Central memory CD8-positive, alpha-beta T cell (primary cell): ENCODE results near the gene PCBD1.

Experiments
- ATAC-seq: fragments of 150-1000 bp; cut with Tn5 transposase; replicated peaks from 2 replicates; pipeline ENCODE4 v1.10.0; 2022; ENCODE audit warnings: mild to moderate bottlenecking, moderate FRiP score, moderate number of reproducible peaks; ENCODE audit not compliant: poor library complexity, severe bottlenecking; ENCODE audit errors: extremely low read depth
- DNase-seq, 2 donors: peaks; one replicate each; pipeline ENCODE4 v3.0.0; 2021; ENCODE audit warnings: low spot score in 2 of 2
- H3K27ac Mint-ChIP-seq: one replicate; pipeline ENCODE4 v1.8.0; 2022; ENCODE audit warnings: low read depth, mild to moderate bottlenecking, moderate library complexity, mixed read lengths
- H3K27me3 Mint-ChIP-seq: one replicate; pipeline ENCODE4 v1.8.0; 2022; ENCODE audit warnings: mixed read lengths
- H3K36me3 Mint-ChIP-seq: one replicate; pipeline ENCODE4 v1.8.0; 2022; ENCODE audit warnings: mild to moderate bottlenecking, moderate library complexity, mixed read lengths; ENCODE audit not compliant: insufficient read depth
- H3K4me1 Mint-ChIP-seq: one replicate; pipeline ENCODE4 v1.8.0; 2022; ENCODE audit warnings: mixed read lengths
- H3K4me3 Mint-ChIP-seq: one replicate; pipeline ENCODE4 v1.8.0; 2022; ENCODE audit warnings: mild to moderate bottlenecking, moderate library complexity, mixed read lengths
- H3K9me3 Mint-ChIP-seq: one replicate; pipeline ENCODE4 v1.8.0; 2022; ENCODE audit warnings: mixed read lengths

Gene PCBD1

DNA sequence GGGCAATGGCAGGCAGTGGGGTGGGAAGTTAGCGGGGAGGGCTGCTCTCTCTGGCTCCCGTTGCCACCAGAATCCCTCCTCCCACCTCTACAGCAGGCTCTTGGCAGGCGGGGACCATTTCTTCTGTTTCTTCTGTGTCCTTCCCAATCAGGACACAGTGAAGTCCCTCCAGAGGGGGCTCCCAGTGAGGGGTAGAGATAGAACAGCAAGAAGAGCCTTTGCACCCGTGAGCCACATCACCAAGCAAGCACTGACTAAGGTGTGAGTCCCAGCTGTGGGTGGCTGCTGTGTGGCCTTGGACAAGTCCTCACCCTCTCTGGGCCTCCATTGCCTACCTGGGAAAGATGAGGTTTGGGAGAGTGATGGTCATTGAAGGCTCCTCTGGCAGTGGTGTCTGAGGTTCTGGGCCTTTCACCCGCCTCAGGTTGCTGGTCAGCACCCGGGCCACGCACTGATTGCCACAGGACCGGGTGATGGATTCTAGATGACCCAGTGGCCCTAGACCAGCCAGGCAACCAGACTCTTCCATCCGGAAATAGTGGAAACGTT lies 26.0 kb upstream of the PCBD1 start:
- Mint-ChIP-seq H3K27me3 (peaks cover 53% of the 10 kb centered on the region), H3K4me3 (no peak overlapping the region), H3K9me3 (no peaks in the 10 kb centered on the region), H3K27ac (no peak overlapping the region), H3K36me3 (no peaks in the 10 kb centered on the region), H3K4me1 (no peaks in the 10 kb centered on the region)
- ATAC-seq (no peak), DNase-seq (no peak)

DNA sequence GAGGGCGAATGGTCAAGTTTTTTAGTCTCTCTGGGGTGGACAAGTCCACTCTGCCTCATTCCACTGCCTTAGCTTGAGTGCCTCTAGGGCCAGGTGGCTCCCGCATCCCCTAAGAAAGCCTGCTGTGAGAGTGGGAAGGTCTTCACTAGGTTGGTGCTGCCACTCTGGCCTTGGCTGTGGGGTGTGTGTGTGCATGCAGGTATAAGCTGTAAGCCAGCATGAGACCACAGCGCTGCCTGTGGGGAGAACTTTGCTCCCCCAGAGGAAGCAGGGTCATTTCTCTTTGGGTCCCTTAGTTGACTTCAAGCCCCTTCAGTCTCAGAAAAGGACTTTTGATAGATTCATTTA lies 25.5 kb upstream of the PCBD1 start:
- Mint-ChIP-seq H3K27me3 (peaks cover 49% of the 10 kb centered on the region), H3K36me3 (no peaks in the 10 kb centered on the region), H3K4me1 (no peaks in the 10 kb centered on the region), H3K4me3 (no peak overlapping the region), H3K9me3 (no peaks in the 10 kb centered on the region), H3K27ac (no peak overlapping the region)
- no peak for DNase-seq
- no peak for ATAC-seq

DNA sequence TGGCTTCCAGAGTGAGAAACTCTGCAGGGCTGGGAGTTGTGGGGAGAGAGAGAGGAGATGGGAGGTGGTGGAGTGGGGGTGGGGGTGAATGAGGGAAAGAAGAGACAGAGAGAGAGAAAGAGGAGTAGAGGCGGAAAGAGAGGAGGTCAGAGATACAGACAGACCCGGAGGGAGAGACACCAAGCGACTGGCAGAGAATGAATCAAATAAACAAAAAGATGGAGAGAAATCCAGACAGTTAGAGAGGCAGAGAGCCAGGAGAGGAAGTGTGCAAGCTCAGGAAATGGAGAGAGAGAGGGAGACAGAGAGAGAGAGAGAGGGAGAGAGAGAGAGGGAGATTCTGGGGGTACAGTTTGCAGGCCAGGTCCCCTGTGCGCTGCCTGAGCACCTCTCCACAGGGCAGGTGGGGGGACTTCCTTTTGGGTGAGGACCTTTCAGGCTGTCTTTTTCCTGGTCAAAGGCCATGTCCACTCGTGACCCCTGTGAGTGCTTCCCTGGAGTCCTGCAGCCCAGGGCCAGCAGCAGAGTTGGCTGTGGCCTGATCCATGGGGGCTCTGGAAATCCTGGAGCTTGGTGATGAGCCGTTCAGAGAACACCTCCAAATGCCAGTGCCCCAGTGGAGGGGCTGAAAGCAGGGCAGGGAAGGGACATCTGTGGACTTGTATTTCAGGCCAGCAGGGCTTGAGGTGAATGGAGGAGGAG lies 25.0 kb upstream of the PCBD1 start:
- Mint-ChIP-seq H3K27ac (no peak overlapping the region), H3K4me1 (no peaks in the 10 kb centered on the region), H3K4me3 (no peak overlapping the region), H3K36me3 (no peaks in the 10 kb centered on the region), H3K27me3 (peaks cover 49% of the 10 kb centered on the region), H3K9me3 (no peaks in the 10 kb centered on the region)
- ATAC-seq (no peak), DNase-seq (no peak)

DNA sequence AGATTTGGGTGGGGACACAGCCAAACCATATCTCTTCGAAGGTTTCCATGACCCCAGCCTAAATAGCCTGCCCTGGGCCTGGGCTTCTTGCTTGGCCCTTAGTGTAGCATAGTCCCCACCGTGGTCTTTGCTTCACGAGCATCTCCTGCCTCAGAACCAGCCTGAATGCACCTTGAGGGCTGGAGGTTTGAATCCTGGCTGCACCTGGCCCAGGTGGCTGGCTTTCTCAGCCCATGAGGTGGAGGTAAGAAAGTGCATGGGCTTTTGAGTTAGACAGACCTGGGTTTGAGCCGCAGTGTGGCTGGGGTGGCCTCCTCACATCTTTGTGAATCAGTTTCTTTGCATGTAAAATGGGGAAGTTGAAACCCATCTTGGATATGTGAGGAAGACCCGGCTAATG lies 24.2 kb upstream of the PCBD1 start:
- H3K9me3 Mint-ChIP-seq = no peaks in the 10 kb centered on the region
- no peaks in the 10 kb centered on the region for H3K36me3 Mint-ChIP-seq
- ATAC-seq (no peak), DNase-seq (no peak)
- H3K4me1 Mint-ChIP-seq = no peaks in the 10 kb centered on the region
- no peak overlapping the region for H3K27ac Mint-ChIP-seq
- H3K4me3 Mint-ChIP-seq = no peak overlapping the region
- peaks cover 56% of the 10 kb centered on the region for H3K27me3 Mint-ChIP-seq

DNA sequence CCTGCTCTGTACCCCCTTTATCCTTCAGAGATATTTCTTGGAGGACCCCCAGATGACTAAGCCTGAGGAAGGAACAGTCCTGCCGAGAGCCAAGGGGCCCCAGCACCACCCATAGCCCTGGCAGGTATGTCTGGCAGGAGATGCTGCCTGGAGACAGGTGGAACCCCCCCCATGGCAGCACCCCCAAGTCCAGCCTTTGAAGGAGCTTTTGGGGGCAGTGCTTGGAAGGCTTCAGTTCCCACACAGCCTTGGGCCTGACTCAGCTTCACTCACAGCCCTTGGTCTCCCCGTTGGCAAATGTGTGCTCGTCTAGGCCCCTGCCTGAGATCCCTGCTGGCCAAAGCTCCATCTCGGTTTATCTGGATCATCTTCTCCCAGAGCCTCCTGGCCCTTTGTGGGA lies 23.0 kb upstream of the PCBD1 start:
- H3K9me3 Mint-ChIP-seq = no peaks in the 10 kb centered on the region
- H3K4me1 Mint-ChIP-seq = no peaks in the 10 kb centered on the region
- no peak for ATAC-seq
- H3K4me3 Mint-ChIP-seq = no peak overlapping the region
- H3K36me3 Mint-ChIP-seq = no peaks in the 10 kb centered on the region
- H3K27me3 Mint-ChIP-seq = peaks cover 46% of the 10 kb centered on the region
- no peak for DNase-seq
- no peak overlapping the region for H3K27ac Mint-ChIP-seq

DNA sequence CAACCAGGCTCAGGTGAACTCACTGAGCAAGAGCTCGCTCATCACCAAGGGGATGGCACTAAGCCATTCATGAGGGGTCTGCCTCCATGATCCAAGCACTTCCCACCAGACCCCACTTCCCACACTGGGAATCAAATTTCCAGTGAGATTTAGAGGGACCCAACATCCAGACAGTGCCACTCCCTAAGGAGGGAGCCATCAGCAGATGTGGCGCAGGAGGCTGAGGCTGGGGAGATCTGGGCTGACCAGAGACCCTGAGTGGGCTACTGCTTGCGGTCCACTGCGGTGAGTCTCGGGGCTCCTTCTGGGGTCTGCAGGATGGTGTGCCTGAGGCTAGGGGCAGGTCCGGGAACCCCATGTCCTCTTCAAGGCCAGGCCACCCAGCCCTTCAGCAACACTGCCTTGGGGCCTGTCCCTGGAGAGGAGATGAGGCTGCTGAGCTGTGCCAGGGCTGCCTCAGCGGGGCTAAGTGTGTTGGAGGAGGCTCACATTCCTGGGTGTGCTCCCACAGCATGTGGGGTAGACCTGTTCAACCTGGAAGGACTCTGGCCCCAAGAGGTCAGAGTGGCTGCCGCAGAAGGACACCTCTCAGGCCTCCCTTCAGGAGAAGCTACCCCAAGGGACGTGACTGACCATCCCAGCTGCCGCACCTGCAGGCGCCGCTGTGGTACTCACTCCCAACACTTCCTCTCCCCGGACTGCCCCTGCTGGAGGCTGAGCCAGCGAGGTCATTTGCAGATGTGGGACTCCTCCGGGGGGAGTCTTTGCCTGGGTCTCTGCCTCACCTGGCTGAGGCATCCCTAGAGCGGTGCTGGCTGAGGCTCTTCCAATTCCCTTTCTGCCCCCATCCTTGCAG lies 22.3 kb upstream of the PCBD1 start:
- Mint-ChIP-seq H3K4me3 (no peak overlapping the region), H3K4me1 (no peaks in the 10 kb centered on the region), H3K27me3 (peaks cover 39% of the 10 kb centered on the region), H3K9me3 (no peaks in the 10 kb centered on the region), H3K36me3 (no peaks in the 10 kb centered on the region), H3K27ac (no peak overlapping the region)
- ATAC-seq (no peak), DNase-seq (no peak)

DNA sequence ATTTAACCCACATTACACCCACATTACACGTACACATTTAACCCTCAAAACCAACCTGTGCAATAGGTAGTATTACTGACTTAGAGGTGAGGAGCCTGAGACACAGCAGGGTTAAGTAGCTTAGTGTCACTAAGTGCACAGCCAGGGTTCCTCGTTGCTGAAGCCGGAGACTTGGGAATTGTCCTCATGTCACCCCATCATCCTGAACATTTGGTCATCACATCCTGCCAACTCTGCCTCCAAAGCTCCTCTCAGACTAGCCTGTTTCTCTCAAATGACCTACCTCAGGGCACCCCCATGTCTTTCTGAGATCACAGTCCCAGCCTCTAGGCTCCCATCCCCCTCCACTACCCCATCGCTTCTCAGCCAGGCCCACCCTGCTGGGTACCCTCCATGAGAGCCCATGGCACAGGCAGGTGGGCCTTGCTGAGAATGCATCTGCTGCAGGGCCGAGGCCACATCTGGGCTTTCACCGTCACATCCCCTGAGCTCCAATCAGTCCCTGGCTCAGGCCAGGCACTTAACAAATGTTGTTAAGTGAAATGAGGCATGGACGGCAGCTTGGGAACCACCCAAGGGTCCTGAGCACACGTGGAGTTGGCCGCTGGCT lies 21.1 kb upstream of the PCBD1 start:
- H3K4me1 Mint-ChIP-seq = no peaks in the 10 kb centered on the region
- no peak overlapping the region for H3K27ac Mint-ChIP-seq
- peaks cover 26% of the 10 kb centered on the region for H3K27me3 Mint-ChIP-seq
- no peaks in the 10 kb centered on the region for H3K36me3 Mint-ChIP-seq
- DNase-seq = no peak
- H3K9me3 Mint-ChIP-seq = no peaks in the 10 kb centered on the region
- no peak for ATAC-seq
- H3K4me3 Mint-ChIP-seq = no peak overlapping the region

DNA sequence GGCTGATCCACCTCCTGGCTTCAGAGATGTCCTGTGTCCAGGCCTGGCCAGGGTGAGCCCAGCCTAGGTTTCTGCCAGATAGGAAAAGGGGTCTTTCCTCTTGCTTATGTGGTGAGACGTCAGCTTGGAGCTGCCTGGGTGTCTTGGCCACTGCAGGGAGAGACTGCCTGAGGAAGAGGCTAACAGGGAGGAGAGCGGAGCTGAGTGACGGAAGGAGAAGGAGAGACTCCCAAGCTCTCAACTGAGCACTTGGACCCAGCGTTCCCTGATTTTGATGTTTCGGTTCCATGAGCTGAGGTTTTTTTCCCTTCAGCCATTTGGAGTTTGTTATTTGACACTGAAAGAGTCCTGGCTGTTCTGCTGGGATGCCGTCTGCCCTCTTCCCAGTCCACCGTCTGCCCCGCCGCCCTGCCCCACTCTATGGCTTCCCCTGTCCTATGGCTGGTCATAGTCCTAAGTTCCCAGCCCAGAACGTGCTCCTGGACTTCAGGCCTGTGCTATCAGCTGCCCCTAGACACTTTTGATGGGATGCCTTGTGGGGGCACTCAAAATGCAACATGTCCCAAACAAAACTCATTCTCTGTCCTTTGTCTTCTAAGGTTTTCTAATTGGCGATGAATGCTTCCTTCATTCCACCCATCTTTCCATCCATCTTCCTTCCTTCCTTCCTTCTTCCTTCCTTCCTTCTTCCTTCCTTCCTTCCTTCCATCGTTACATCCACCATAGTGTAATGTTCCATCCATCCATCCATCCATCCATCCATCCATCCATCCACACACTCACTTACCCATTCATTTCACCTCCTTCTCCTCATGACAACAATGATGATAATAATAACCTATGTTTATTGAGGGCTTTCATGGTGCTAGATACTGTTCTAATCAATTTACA lies 20.3 kb upstream of the PCBD1 start:
- Mint-ChIP-seq H3K4me3 (no peak overlapping the region), H3K4me1 (no peaks in the 10 kb centered on the region), H3K27me3 (peaks cover 21% of the 10 kb centered on the region)

DNA sequence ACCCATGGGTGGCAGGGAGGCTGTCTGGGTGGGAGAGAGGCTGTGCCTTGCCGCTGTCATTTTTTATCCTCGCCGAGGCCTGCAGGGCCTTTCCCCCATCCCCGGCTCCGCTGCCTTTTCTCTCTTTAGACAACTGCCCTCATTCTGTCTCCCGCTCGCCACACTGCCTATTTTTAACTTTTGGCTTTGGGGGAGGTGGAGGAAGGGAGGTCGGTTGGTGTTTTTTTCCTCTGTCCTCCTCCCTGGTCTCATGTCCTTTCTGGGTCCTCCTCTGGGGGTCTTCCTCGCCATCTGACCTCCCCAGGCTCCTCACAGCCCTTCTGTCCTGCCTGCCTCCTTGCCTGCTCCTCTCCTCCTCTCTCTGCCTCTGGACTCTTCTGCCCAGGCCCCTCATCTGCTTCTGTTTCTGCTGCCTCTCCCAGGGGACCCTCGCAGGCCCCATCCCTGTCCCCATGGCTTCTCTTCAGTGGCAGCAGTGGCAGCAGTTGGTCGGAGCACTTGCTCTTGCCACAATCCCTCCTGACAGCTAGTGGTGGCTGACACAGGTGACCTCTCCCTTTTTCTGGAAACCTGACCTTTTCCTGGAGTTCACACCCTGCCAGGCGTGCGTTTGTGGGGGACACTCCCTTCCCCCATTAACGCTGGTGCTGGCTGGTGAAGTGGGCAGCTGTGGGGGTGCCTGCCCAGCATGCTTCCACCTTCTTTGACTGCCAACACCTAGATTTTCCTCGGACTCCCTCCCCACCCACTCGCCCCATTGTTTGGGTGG lies 19.5 kb upstream of the PCBD1 start:
- Mint-ChIP-seq H3K36me3 (no peaks in the 10 kb centered on the region), H3K4me3 (no peak overlapping the region), H3K4me1 (no peaks in the 10 kb centered on the region), H3K9me3 (no peaks in the 10 kb centered on the region), H3K27ac (no peak overlapping the region), H3K27me3 (peaks cover 27% of the 10 kb centered on the region)
- no peak for ATAC-seq
- no peak for DNase-seq

More for the DNA sequence above, 20.3 kb upstream of the PCBD1 start:
- Mint-ChIP-seq H3K27ac (no peak overlapping the region), H3K9me3 (no peaks in the 10 kb centered on the region), H3K36me3 (no peaks in the 10 kb centered on the region)
- ATAC-seq = no peak
- no peak for DNase-seq

DNA sequence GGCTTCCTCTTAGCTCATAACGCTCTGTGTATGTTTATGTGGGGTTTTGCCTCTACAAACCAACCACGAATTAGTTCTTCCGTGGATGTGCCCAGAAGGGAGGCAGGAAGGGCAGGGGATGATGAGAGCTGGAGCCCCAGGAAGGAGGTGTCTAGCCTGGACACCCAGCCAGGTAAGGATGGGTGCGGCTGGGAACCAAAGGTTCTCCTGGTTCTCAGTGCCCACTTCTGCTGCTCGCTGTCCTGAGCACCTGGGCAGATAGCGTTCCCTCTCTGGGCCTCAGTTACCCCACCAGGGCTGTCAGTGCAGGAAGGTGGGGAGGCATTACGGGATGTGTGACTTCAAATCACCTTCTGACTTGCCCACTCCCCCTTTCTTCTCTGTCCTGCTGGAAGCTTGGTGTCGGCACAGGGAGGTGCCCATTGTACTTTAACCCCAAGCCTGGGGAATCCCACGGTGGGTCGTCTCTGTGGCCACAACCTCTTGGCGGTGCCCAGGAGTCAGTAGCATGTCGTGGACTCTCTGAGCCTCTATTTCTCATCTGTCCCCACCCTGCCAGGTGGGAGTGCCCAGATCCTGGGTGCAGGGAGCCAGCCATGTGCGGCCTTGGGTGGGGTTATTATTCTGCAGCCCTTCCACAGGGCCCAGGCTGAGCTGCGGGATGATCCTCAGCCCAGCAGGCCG lies 18.7 kb upstream of the PCBD1 start:
- ATAC-seq (no peak), DNase-seq (no peak)
- no peak overlapping the region for H3K4me3 Mint-ChIP-seq
- H3K4me1 Mint-ChIP-seq = no peaks in the 10 kb centered on the region
- no peaks in the 10 kb centered on the region for H3K36me3 Mint-ChIP-seq
- no peaks in the 10 kb centered on the region for H3K9me3 Mint-ChIP-seq
- H3K27me3 Mint-ChIP-seq = peaks cover 20% of the 10 kb centered on the region
- no peak overlapping the region for H3K27ac Mint-ChIP-seq

DNA sequence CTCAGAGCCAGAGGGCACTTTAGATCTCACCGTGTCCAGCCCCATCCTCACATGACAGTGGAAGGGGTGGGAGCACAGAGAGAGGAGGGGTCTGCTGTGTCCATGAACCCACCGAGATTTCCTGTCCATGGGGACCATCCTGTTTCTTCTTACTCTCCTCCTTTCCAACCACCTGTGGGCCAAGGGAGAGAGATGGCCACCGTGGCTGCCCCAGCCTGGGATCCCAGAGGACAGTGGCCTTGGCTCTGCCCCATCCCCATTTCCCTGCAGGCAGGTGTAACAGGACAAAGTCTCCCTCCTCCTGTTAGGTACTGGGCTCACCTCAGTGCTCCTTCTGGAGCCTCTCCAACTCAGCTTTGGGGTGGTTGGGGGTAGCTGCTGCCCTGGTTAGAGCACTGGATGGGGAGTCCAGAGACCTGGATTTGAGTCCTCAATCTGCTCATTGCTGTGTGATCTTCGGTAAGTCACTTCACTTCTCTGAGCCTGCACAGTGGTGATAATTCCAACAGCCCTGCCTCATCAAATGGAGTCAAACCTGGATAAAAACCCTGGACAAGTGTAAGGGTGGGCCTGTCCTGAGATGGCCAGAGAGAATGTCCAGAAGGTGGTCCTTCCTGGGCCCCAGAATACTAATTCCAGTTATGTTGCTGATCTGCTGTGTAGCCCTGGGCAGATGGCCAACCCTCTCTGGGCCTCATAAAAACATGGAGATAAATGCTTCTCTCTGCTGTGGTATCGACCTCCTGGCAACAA lies 17.8 kb upstream of the PCBD1 start:
- Mint-ChIP-seq H3K27me3 (peaks cover 23% of the 10 kb centered on the region), H3K4me3 (no peak overlapping the region), H3K36me3 (no peaks in the 10 kb centered on the region), H3K9me3 (no peaks in the 10 kb centered on the region), H3K4me1 (no peaks in the 10 kb centered on the region), H3K27ac (no peak overlapping the region)
- no peak for ATAC-seq
- no peak for DNase-seq
